Activated naive CD8-positive, alpha-beta T cell treated with anti-CD3 and anti-CD28 coated beads for 36 hours (primary cell): Measurements from ENCODE around the gene ST7L. TPM values are rescaled to one million over a fixed set of nuclear protein-coding genes. Genes with fewer than 3 reads are reported as not detected.

Experiments used
- DNase-seq: peaks from one replicate; pipeline ENCODE4 v3.0.0; 2021
- H3K27ac Mint-ChIP-seq: one replicate; pipeline ENCODE4 v1.8.0; 2022; ENCODE audit warnings: mild to moderate bottlenecking, moderate library complexity, mixed read lengths
- H3K27me3 Mint-ChIP-seq: one replicate; pipeline ENCODE4 v1.8.0; 2022; ENCODE audit warnings: mild to moderate bottlenecking, mixed read lengths
- H3K36me3 Mint-ChIP-seq: one replicate; pipeline ENCODE4 v1.8.0; 2021; ENCODE audit warnings: mild to moderate bottlenecking, mixed read lengths
- H3K4me1 Mint-ChIP-seq: one replicate; pipeline ENCODE4 v1.8.0; 2021; ENCODE audit warnings: mixed read lengths
- H3K4me3 Mint-ChIP-seq: one replicate; pipeline ENCODE4 v1.8.0; 2022; ENCODE audit warnings: mild to moderate bottlenecking, moderate library complexity, mixed read lengths
- H3K9me3 Mint-ChIP-seq: one replicate; pipeline ENCODE4 v1.8.0; 2022; ENCODE audit warnings: mixed read lengths
- total RNA-seq, 2 experiments: library from RNA; stranded (reverse); gene quantifications; one replicate each; pipeline ENCODE4 v1.2.3, GENCODE V29; 2021

The ST7L gene
- total RNA-seq, 2 experiments from 2014 or later, result 11.4 to 12.7 TPM

GRCh38 chr1:112589766-112590165 is 29.2 kb downstream of the ST7L start:
- Mint-ChIP-seq H3K4me3 (no peak overlapping the region), H3K36me3 (peaks cover 36% of the 10 kb centered on the region), H3K9me3 (peaks cover 4% of the 10 kb centered on the region), H3K27me3 (no peaks in the 10 kb centered on the region), H3K4me1 (no peaks in the 10 kb centered on the region), H3K27ac (no peak overlapping the region)
- no peak for DNase-seq

- Mint-ChIP-seq H3K4me3 (no peak overlapping the region), H3K36me3 (peaks cover 17% of the 10 kb centered on the region), H3K9me3 (no peaks in the 10 kb centered on the region), H3K27me3 (no peaks in the 10 kb centered on the region), H3K4me1 (no peaks in the 10 kb centered on the region), H3K27ac (no peak overlapping the region)
- DNase-seq, result no peak
These were observed 35.6 kb downstream of the ST7L start for GRCh38 chr1:112583366-112583765.

- Mint-ChIP-seq H3K36me3 (peaks cover 6% of the 10 kb centered on the region), H3K27me3 (no peaks in the 10 kb centered on the region), H3K4me3 (no peak overlapping the region), H3K4me1 (no peaks in the 10 kb centered on the region), H3K9me3 (no peaks in the 10 kb centered on the region), H3K27ac (no peak overlapping the region)
- no peak for DNase-seq
These were observed 37.3 kb downstream of the ST7L start for GRCh38 chr1:112581586-112582192.

GRCh38 chr1:112579801-112580510 is 39.0 kb downstream of the ST7L start:
- H3K36me3 Mint-ChIP-seq, result peaks cover 16% of the 10 kb centered on the region
- H3K27me3 Mint-ChIP-seq, result no peaks in the 10 kb centered on the region
- H3K27ac Mint-ChIP-seq, result no peak overlapping the region
- no peak overlapping the region for H3K4me3 Mint-ChIP-seq
- no peak for DNase-seq
- H3K9me3 Mint-ChIP-seq, result no peaks in the 10 kb centered on the region
- H3K4me1 Mint-ChIP-seq, result no peaks in the 10 kb centered on the region

- H3K4me1 Mint-ChIP-seq, result no peaks in the 10 kb centered on the region
- no peaks in the 10 kb centered on the region for H3K9me3 Mint-ChIP-seq
- peaks cover 18% of the 10 kb centered on the region for H3K36me3 Mint-ChIP-seq
- no peaks in the 10 kb centered on the region for H3K27me3 Mint-ChIP-seq
- DNase-seq, result no peak
- no peak overlapping the region for H3K27ac Mint-ChIP-seq
- no peak overlapping the region for H3K4me3 Mint-ChIP-seq
These were observed 42.7 kb downstream of the ST7L start for GRCh38 chr1:112576240-112576639.

GRCh38 chr1:112575154-112575804 is 43.7 kb downstream of the ST7L start:
- Mint-ChIP-seq H3K27ac (no peak overlapping the region), H3K9me3 (no peaks in the 10 kb centered on the region), H3K4me3 (no peak overlapping the region), H3K36me3 (peaks cover 16% of the 10 kb centered on the region), H3K27me3 (no peaks in the 10 kb centered on the region), H3K4me1 (no peaks in the 10 kb centered on the region)
- no peak for DNase-seq

GRCh38 chr1:112565800-112566199 is 53.1 kb downstream of the ST7L start:
- no peaks in the 10 kb centered on the region for H3K9me3 Mint-ChIP-seq
- no peak for DNase-seq
- no peak overlapping the region for H3K4me3 Mint-ChIP-seq
- H3K27ac Mint-ChIP-seq, result no peak overlapping the region
- H3K4me1 Mint-ChIP-seq, result no peaks in the 10 kb centered on the region
- no peaks in the 10 kb centered on the region for H3K27me3 Mint-ChIP-seq
- peaks cover 6% of the 10 kb centered on the region for H3K36me3 Mint-ChIP-seq

GRCh38 chr1:112564081-112564480 is 54.9 kb downstream of the ST7L start:
- H3K36me3 Mint-ChIP-seq, result peaks cover 6% of the 10 kb centered on the region
- no peak overlapping the region for H3K27ac Mint-ChIP-seq
- H3K4me3 Mint-ChIP-seq, result no peak overlapping the region
- H3K9me3 Mint-ChIP-seq, result no peaks in the 10 kb centered on the region
- H3K4me1 Mint-ChIP-seq, result no peaks in the 10 kb centered on the region
- DNase-seq, result no peak
- H3K27me3 Mint-ChIP-seq, result no peaks in the 10 kb centered on the region

GRCh38 chr1:112563341-112563740 is 55.6 kb downstream of the ST7L start:
- no peaks in the 10 kb centered on the region for H3K27me3 Mint-ChIP-seq

GRCh38 chr1:112558634-112559033 is 60.3 kb downstream of the ST7L start:
- no peak overlapping the region for H3K4me3 Mint-ChIP-seq
- no peaks in the 10 kb centered on the region for H3K27me3 Mint-ChIP-seq
- peaks cover 2% of the 10 kb centered on the region for H3K36me3 Mint-ChIP-seq
- H3K4me1 Mint-ChIP-seq, result no peaks in the 10 kb centered on the region
- no peak for DNase-seq
- no peaks in the 10 kb centered on the region for H3K9me3 Mint-ChIP-seq
- no peak overlapping the region for H3K27ac Mint-ChIP-seq

More at GRCh38 chr1:112563341-112563740, 55.6 kb downstream of the ST7L start:
- Mint-ChIP-seq H3K36me3 (peaks cover 6% of the 10 kb centered on the region), H3K4me3 (no peak overlapping the region), H3K4me1 (no peaks in the 10 kb centered on the region), H3K9me3 (no peaks in the 10 kb centered on the region), H3K27ac (no peak overlapping the region)
- no peak for DNase-seq

- Mint-ChIP-seq H3K36me3 (peaks cover 2% of the 10 kb centered on the region), H3K9me3 (no peaks in the 10 kb centered on the region), H3K27me3 (no peaks in the 10 kb centered on the region), H3K4me1 (no peaks in the 10 kb centered on the region), H3K27ac (no peak overlapping the region), H3K4me3 (no peak overlapping the region)
- no peak for DNase-seq
These were observed 61.6 kb downstream of the ST7L start for GRCh38 chr1:112557385-112557784.

GRCh38 chr1:112554411-112554810 is 64.5 kb downstream of the ST7L start:
- no peak for DNase-seq
- no peaks in the 10 kb centered on the region for H3K36me3 Mint-ChIP-seq
- no peaks in the 10 kb centered on the region for H3K4me1 Mint-ChIP-seq
- no peak overlapping the region for H3K4me3 Mint-ChIP-seq
- no peaks in the 10 kb centered on the region for H3K27me3 Mint-ChIP-seq
- H3K27ac Mint-ChIP-seq, result no peak overlapping the region
- no peaks in the 10 kb centered on the region for H3K9me3 Mint-ChIP-seq

- DNase-seq, result no peak
- Mint-ChIP-seq H3K27ac (no peak overlapping the region), H3K4me1 (no peaks in the 10 kb centered on the region), H3K36me3 (no peaks in the 10 kb centered on the region), H3K4me3 (no peak overlapping the region), H3K27me3 (no peaks in the 10 kb centered on the region), H3K9me3 (no peaks in the 10 kb centered on the region)
These were observed 69.4 kb downstream of the ST7L start for GRCh38 chr1:112549590-112549989.

- no peak for DNase-seq
- Mint-ChIP-seq H3K9me3 (no peaks in the 10 kb centered on the region), H3K4me3 (no peak overlapping the region), H3K36me3 (no peaks in the 10 kb centered on the region), H3K27ac (no peak overlapping the region), H3K27me3 (no peaks in the 10 kb centered on the region), H3K4me1 (peaks cover 2% of the 10 kb centered on the region)
These were observed 70.4 kb downstream of the ST7L start for GRCh38 chr1:112548547-112548946.

- DNase-seq, result no peak
- H3K9me3 Mint-ChIP-seq, result no peaks in the 10 kb centered on the region
These were observed 72.9 kb downstream of the ST7L start for GRCh38 chr1:112546076-112546475.

GRCh38 chr1:112544751-112545150 is 74.2 kb downstream of the ST7L start:
- peaks cover 2% of the 10 kb centered on the region for H3K4me1 Mint-ChIP-seq
- DNase-seq, result no peak
- H3K4me3 Mint-ChIP-seq, result no peak overlapping the region
- H3K27me3 Mint-ChIP-seq, result no peaks in the 10 kb centered on the region
- H3K27ac Mint-ChIP-seq, result no peak overlapping the region
- H3K36me3 Mint-ChIP-seq, result no peaks in the 10 kb centered on the region
- H3K9me3 Mint-ChIP-seq, result no peaks in the 10 kb centered on the region

More at GRCh38 chr1:112546076-112546475, 72.9 kb downstream of the ST7L start:
- Mint-ChIP-seq H3K4me3 (no peak overlapping the region), H3K4me1 (peaks cover 2% of the 10 kb centered on the region), H3K27ac (no peak overlapping the region), H3K36me3 (no peaks in the 10 kb centered on the region), H3K27me3 (no peaks in the 10 kb centered on the region)
